ENCODE data around the gene EARS2.
"Not testable (repeated sequence)": the region's sequence is repeated elsewhere in the genome, so short reads cannot be mapped to it uniquely, and the experiment has no call there.

EARS2 gene

GRCh38 chr16:23486480-23486879 lies 70.7 kb downstream of the EARS2 start:
- no peak for TF ChIP-seq CTCF (IDR thresholded peaks at IDR 0.05)
- Histone ChIP-seq H3K27ac (no peak overlapping the region), H3K36me3 (ENCODE audit: control insufficient read depth, insufficient read depth, low read length) (no peaks in the 10 kb centered on the region)

DNA sequence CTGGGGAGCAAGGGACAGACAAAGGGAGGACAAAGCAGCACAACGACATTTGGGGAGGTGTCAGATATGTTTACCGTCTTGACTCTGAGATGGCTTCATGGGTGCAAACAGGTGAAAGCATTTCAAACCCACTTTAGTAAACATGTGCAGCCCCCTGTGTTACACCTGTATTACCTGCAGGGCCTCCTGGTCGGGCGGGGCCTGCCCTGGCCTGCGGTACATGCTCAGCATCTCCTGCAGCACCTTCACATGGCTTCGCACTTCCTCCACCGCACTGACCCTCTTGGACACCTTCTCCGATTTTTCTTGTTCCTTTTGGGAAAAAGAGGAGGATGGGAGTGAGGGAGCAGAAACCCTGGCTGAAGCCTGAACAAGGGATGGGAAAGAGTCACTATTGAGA lies 71.3 kb downstream of the EARS2 start:
- H3K9ac ChIP-seq, result no peak overlapping the region
- H3K4me1 ChIP-seq, result no peaks in the 10 kb centered on the region
- no peak overlapping the region for H3K4me3 ChIP-seq (ENCODE audit: low read depth, low read length)
- no peak overlapping the region for H2AFZ ChIP-seq
- no peak overlapping the region for H3K27ac ChIP-seq
- TF ChIP-seq CTCF (IDR thresholded peaks at IDR 0.05), result no peak
- H3K79me2 ChIP-seq, result peaks cover 9% of the 10 kb centered on the region
- H3K27me3 ChIP-seq (ENCODE audit: control insufficient read depth, insufficient read depth, low read length), result no peaks in the 10 kb centered on the region
- no peaks in the 10 kb centered on the region for H3K9me3 ChIP-seq (ENCODE audit: control insufficient read depth, low read length)
- H3K36me3 ChIP-seq (ENCODE audit: control insufficient read depth, insufficient read depth, low read length), result no peaks in the 10 kb centered on the region
- no peak overlapping the region for H3K4me2 ChIP-seq (ENCODE audit: low read length)

More at GRCh38 chr16:23486480-23486879, 70.7 kb downstream of the EARS2 start:
- Histone ChIP-seq H3K27me3 (ENCODE audit: control insufficient read depth, insufficient read depth, low read length) (no peaks in the 10 kb centered on the region), H3K79me2 (peaks cover 9% of the 10 kb centered on the region), H3K9me3 (ENCODE audit: control insufficient read depth, low read length) (no peaks in the 10 kb centered on the region), H3K4me1 (no peaks in the 10 kb centered on the region), H3K9ac (no peak overlapping the region), H2AFZ (no peak overlapping the region), H3K4me3 (ENCODE audit: low read depth, low read length) (no peak overlapping the region), H3K4me2 (ENCODE audit: low read length) (no peak overlapping the region)

- no peak for TF ChIP-seq CTCF (IDR thresholded peaks at IDR 0.05)
- H3K36me3 ChIP-seq (ENCODE audit: control insufficient read depth, insufficient read depth, low read length), result no peaks in the 10 kb centered on the region
- H3K4me2 ChIP-seq (ENCODE audit: low read length), result no peak overlapping the region
- H3K4me3 ChIP-seq (ENCODE audit: low read depth, low read length), result no peak overlapping the region
- no peak overlapping the region for H2AFZ ChIP-seq
- H3K9ac ChIP-seq, result no peak overlapping the region
- H3K4me1 ChIP-seq, result no peaks in the 10 kb centered on the region
- peaks cover 9% of the 10 kb centered on the region for H3K79me2 ChIP-seq
- no peak overlapping the region for H3K27ac ChIP-seq
- H3K9me3 ChIP-seq (ENCODE audit: control insufficient read depth, low read length), result no peaks in the 10 kb centered on the region
- no peaks in the 10 kb centered on the region for H3K27me3 ChIP-seq (ENCODE audit: control insufficient read depth, insufficient read depth, low read length)
Observed at GRCh38 chr16:23485257-23485614, 71.9 kb downstream of the EARS2 start.

DNA sequence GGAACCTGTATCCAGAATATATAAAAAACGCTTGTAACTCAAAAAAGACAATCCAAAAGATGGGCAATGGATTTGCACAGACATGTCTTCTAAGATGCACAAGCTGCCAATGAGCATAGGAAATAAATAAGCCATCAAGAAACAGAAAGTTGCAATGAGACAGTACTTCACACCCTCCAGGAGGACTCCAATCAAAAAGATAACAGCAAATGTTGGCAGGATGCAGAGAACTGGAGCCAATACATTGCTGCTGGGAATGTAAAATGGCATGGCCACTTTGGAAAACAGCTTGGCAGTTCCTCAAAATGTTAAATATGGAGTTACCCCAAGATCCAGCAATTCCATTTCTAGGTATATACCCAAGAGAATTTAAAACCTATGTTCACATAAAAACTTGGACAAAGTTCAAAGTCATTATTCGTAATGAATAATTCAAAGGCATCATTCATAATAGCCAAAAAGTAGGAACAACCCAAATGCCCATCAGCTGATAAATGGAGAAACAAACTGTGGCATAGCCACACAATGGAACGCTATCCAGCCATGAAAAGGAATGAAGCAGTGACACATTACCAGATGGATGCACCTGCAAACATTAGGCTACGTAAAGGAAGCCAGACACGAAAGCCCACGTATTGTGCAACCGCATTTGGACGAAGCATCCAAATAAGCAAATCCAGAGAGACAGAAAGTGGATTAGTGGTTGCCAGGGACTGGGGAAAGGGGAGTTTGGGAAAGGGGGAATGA lies 72.5 kb downstream of the EARS2 start:
- Histone ChIP-seq H3K4me2 (ENCODE audit: low read length) (no peak overlapping the region), H3K27ac (no peak overlapping the region), H3K9me3 (ENCODE audit: control insufficient read depth, low read length) (no peaks in the 10 kb centered on the region), H3K79me2 (peaks cover 9% of the 10 kb centered on the region), H3K36me3 (ENCODE audit: control insufficient read depth, insufficient read depth, low read length) (no peaks in the 10 kb centered on the region), H3K27me3 (ENCODE audit: control insufficient read depth, insufficient read depth, low read length) (no peaks in the 10 kb centered on the region), H3K9ac (no peak overlapping the region), H3K4me1 (no peaks in the 10 kb centered on the region), H2AFZ (no peak overlapping the region), H3K4me3 (ENCODE audit: low read depth, low read length) (no peak overlapping the region)
- no peak for TF ChIP-seq CTCF (IDR thresholded peaks at IDR 0.05)

DNA sequence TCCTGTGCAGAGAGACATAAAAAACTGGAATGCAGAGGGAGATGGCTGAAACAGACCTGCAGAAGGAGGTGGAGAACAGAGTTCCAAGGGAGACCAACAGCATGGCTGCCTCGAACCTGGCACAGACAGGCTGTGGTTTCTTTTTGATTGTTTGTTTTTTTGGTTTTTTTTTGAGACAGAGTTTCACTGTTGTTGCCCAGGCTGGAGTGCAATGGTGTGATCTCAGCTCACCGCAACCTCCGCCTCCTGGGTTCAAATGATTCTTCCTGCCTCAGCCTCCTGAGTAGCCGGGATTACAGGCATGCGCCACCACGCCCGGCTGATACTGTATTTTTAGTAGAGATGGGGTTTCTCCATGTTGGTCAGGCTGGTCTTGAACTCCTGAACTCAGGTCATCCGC lies 73.7 kb downstream of the EARS2 start:
- not testable (repeated sequence) for H3K4me1 ChIP-seq; H3K27me3 ChIP-seq (ENCODE audit: control insufficient read depth, insufficient read depth, low read length); H3K36me3 ChIP-seq (ENCODE audit: control insufficient read depth, insufficient read depth, low read length)

More for the DNA sequence above, 73.7 kb downstream of the EARS2 start:
- not testable (repeated sequence) for H3K4me3 ChIP-seq (ENCODE audit: low read depth, low read length); H3K79me2 ChIP-seq; H2AFZ ChIP-seq; H3K9me3 ChIP-seq (ENCODE audit: control insufficient read depth, low read length); H3K27ac ChIP-seq; H3K9ac ChIP-seq; H3K4me2 ChIP-seq (ENCODE audit: low read length)
